Measurements from ENCODE around the gene CYB5D1.

- peak; percentile 27 to 63 (median 44) for TF ChIP-seq CTCF (IDR thresholded peaks at IDR 0.05)
- peak in 1 of 2 donors; percentile 38 for TF ChIP-seq POLR2A (IDR thresholded peaks at IDR 0.05)
Measured at GRCh38 chr17:7856811-7857712, 741 bp upstream of the CYB5D1 start, which contains the start of gene NAA38.

All from Peyer's patch (tissue), 4 donors.